Prostate gland (tissue), 2 donors: Measurements from ENCODE around the gene DGKZ. TPM values are rescaled to one million over a fixed set of nuclear protein-coding genes. Genes with fewer than 3 reads are reported as not detected.
"Not testable (repeated sequence)": the region's sequence is repeated elsewhere in the genome, so short reads cannot be mapped to it uniquely, and the experiment has no call there.

Experiments
- DNase-seq: peaks from one replicate; pipeline ENCODE4 v3.0.0-alpha.2; 2019; ENCODE audit warnings: low spot score
- H3K27ac ChIP-seq, 2 donors: fragments of 200-600 bp; sonication (generic); 2 replicates each; pipeline ENCODE4 v1.5.1; 2017 to 2019
- H3K27me3 ChIP-seq: fragments of 200-600 bp; sonication (generic); replicated peaks from 2 replicates; pipeline ENCODE4 v1.5.1; 2019; ENCODE audit not compliant: insufficient read depth
- H3K36me3 ChIP-seq, 2 donors: fragments of 200-600 bp; sonication (generic); 1 replicate in 1 of 2; 2 replicates in 1 of 2; pipeline versions ENCODE4 v1.5.1 to v1.8.1; 2017 to 2019
- H3K4me1 ChIP-seq: fragments of 200-600 bp; sonication (generic); replicated peaks from 2 replicates; pipeline ENCODE4 v1.5.1; 2019
- H3K4me3 ChIP-seq, 2 donors: fragments of 200-600 bp; sonication (generic); 2 replicates each; pipeline ENCODE4 v1.5.1; 2017 to 2019
- H3K9me3 ChIP-seq: fragments of 200-600 bp; sonication (generic); 2 replicates; pipeline ENCODE4 v1.5.1; 2017
- POLR2A ChIP-seq: fragments of 450-650 bp; IDR thresholded peaks from one replicate; pipeline ENCODE4 v1.6.1; 2016; ENCODE audit warnings: antibody characterized with exemption, mild to moderate bottlenecking
- POLR2AphosphoS5 ChIP-seq: sonication (generic); formaldehyde crosslinking; IDR thresholded peaks from one replicate; pipeline ENCODE4 v1.6.1; 2017; ENCODE audit warnings: antibody characterized with exemption
- WGBS: methylation state at CpG from one replicate; pipeline ENCODE4 v1.1.5; 2018; 5-methylcytosine and 5-hydroxymethylcytosine counted together
- intact Hi-C: fragments of 100-400 bp; cut with DNase I; formaldehyde crosslinking; loops from one replicate; pipeline ENCODE4 v1.14.2; 2022
- total RNA-seq, 2 donors: library from RNA; depleted of rRNA; stranded (reverse); fragments of >200 nt; gene quantifications; one replicate each; pipeline ENCODE4 v1.1.0, GENCODE V29; 2016
- TF ChIP-seq, protein P1 (sequence below), 4 experiments: fragments of 200-600 bp in 2 of 4; fragments of 450-650 bp in 2 of 4; sonication (generic) in 2 of 4; IDR thresholded peaks; 1 replicate in 3 of 4; 2 replicates in 1 of 4; pipeline ENCODE4 v1.5.1; 2016 to 2019; ENCODE audit warnings: antibody characterized with exemption in 4 of 4, mild to moderate bottlenecking in 2 of 4, moderate library complexity in 2 of 4

Gene DGKZ
- total RNA-seq, 2 donors from 2014 or later: 53.6 to 95.0 TPM

DNA sequence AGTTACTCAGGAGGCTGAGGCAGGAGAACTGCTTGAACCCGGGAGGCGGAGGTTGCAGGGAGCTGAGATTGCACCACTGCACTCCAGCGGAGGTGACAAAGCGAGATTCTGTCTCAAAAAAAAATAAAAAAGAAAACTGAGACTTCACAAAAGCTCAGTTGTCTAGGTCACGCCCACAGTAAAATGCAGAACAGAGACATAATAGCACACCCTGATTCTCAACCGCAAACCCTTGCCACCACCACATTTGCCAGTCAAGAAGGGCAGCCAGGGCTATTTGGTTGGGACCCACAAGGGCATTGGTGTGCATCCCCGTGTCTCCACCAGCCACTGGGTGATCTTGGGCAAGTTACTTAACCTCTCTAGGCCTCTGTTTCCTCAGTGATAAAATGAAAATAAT lies 44.4 kb upstream of the DGKZ start:
- intact Hi-C loops: no loop called here
- WGBS: 82% methylated on average over 7 of the region's 7 CpGs
- no peaks in the 10 kb centered on the region for H3K4me1 ChIP-seq
- no peak overlapping the region for H3K4me3 ChIP-seq
- H3K27me3 ChIP-seq: no peaks in the 10 kb centered on the region
- no peak overlapping the region for H3K27ac ChIP-seq
- TF ChIP-seq POLR2A (no peak), POLR2AphosphoS5 (no peak)
- TF ChIP-seq, protein P1, sequence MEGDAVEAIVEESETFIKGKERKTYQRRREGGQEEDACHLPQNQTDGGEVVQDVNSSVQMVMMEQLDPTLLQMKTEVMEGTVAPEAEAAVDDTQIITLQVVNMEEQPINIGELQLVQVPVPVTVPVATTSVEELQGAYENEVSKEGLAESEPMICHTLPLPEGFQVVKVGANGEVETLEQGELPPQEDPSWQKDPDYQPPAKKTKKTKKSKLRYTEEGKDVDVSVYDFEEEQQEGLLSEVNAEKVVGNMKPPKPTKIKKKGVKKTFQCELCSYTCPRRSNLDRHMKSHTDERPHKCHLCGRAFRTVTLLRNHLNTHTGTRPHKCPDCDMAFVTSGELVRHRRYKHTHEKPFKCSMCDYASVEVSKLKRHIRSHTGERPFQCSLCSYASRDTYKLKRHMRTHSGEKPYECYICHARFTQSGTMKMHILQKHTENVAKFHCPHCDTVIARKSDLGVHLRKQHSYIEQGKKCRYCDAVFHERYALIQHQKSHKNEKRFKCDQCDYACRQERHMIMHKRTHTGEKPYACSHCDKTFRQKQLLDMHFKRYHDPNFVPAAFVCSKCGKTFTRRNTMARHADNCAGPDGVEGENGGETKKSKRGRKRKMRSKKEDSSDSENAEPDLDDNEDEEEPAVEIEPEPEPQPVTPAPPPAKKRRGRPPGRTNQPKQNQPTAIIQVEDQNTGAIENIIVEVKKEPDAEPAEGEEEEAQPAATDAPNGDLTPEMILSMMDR (IDR thresholded peaks at IDR 0.05): no peak
- H3K36me3 ChIP-seq: no peaks in the 10 kb centered on the region
- no peaks in the 10 kb centered on the region for H3K9me3 ChIP-seq
- no peak for DNase-seq

DNA sequence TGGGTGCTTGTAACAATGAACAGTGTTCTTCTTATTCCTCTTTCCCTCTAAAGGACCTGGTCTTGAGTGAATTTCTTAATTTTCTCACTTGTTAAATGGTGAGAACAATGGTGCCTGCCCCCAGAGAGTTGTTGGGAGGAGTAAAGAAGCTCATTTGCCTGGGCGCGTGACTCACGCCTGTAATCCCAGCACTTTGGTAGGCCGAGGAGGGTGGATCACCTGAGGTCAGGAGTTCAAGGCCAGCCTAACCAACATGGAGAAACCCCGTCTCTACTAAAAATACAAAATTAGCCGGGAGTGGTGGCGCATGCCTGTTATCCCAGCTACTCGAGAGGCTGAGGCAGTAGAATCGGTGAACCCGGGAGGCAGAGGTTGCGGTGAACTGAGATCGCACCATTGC lies 43.2 kb upstream of the DGKZ start:
- WGBS: 89% methylated on average over 12 of the region's 12 CpGs
- H3K9me3 ChIP-seq, intact Hi-C loops, H3K36me3 ChIP-seq, H3K27ac ChIP-seq, H3K4me1 ChIP-seq, H3K4me3 ChIP-seq, H3K27me3 ChIP-seq, DNase-seq: not testable (repeated sequence)

DNA sequence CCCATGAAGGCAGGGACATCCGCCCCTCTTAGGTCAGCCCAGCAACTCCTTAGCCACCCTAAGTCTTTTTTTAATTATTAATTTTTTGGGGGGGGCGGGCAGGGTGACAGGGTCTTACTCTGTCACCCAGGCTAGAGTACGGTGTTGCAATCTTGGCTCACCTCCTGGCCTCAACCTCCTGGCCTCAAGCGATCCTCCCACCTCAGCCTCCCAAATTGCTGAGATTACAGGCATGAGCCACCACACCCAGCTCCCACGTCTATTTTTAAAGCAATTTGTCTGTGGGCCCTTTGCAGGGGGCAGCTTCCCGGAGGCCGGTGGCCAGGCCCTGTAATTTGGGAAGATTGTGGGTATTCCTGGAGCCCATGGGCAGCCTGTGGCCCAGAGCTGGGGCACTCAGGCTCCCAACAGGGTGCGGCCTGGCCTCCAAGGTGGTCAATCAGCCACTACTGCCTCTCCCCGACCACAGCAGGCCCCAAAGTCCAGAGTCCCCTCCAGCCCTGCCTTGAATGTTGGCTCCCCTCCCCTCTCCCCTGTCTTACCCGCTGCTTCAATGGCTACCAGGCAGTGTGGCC lies 42.6 kb upstream of the DGKZ start:
- no peak for DNase-seq
- Histone ChIP-seq H3K9me3 (no peaks in the 10 kb centered on the region), H3K36me3 (no peaks in the 10 kb centered on the region), H3K4me3 (no peak overlapping the region), H3K4me1 (no peaks in the 10 kb centered on the region), H3K27ac (no peak overlapping the region), H3K27me3 (no peaks in the 10 kb centered on the region)
- WGBS: 91% methylated on average over 10 of the region's 10 CpGs
- TF ChIP-seq, protein P1 (IDR thresholded peaks at IDR 0.05): no peak
- TF ChIP-seq POLR2AphosphoS5 (no peak), POLR2A (no peak)
- intact Hi-C loops: no loop called here

DNA sequence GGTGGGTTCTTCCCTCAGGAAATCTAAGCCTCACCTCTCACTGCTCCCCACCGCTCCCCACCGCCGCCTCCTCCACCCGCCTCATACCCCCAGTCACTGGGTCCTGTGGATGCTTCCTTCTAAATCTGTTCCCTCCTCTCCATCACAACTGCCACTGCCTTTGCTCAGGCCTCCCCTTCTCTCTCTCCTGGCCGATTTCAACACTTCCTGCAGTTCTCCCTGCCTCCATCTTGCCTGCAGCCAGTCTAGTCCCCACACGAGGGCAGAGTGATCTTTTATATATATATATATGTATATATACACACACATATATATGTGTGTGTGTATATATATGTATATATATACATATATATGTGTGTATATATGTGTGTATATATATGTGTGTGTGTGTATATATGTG lies 42.0 kb upstream of the DGKZ start:
- Histone ChIP-seq H3K27me3 (no peaks in the 10 kb centered on the region), H3K4me3 (no peak overlapping the region), H3K4me1 (no peaks in the 10 kb centered on the region), H3K9me3 (no peaks in the 10 kb centered on the region), H3K36me3 (no peaks in the 10 kb centered on the region), H3K27ac (no peak overlapping the region)
- TF ChIP-seq POLR2AphosphoS5: no peak
- TF ChIP-seq, protein P1 (IDR thresholded peaks at IDR 0.05): no peak
- no peak for TF ChIP-seq POLR2A
- no peak for DNase-seq
- intact Hi-C loops: no loop called here
- WGBS: 69% methylated on average over 6 of the region's 6 CpGs

DNA sequence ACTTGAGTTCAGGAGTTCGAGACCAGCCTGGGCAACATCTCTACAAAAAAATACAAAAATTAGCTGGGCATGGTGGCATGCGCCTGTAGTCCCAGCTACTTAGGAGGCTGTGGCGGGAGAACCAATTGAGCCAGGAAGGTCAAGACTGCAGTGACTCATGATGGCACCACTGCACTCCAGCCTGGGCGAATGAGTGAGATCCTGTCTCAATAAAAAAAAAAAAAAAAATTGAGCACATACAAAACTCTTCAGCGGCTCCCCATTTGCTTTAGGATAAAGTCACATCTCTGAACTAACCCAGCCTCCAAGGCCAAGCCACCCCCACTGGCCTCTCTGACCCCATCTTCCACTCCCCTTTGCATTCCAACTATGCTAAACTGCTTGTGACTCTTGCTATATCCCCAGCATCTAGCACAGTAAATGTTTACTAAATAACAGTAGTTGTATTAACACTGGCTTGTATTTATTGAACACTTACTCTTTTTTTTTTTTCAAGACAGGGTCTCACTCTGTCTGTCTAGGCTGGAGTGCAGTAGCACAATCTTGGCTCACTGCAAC lies 40.9 kb upstream of the DGKZ start:
- Histone ChIP-seq H3K36me3 (peaks cover 0 to 4% of the 10 kb centered on the region in 2 donors), H3K4me1 (no peaks in the 10 kb centered on the region), H3K9me3 (no peaks in the 10 kb centered on the region), H3K27me3 (no peaks in the 10 kb centered on the region), H3K27ac (no peak overlapping the region), H3K4me3 (no peak overlapping the region)
- TF ChIP-seq POLR2AphosphoS5 (no peak), POLR2A (no peak)
- TF ChIP-seq, protein P1 (IDR thresholded peaks at IDR 0.05): no peak
- no peak for DNase-seq
- intact Hi-C loops: no loop called here
- WGBS: 88% methylated on average over 5 of the region's 5 CpGs
